ENCODE data around the gene PMS1. TPM values are rescaled to one million over a fixed set of nuclear protein-coding genes. Genes with fewer than 3 reads are reported as not detected.

PMS1 gene
- 25.8 and 26.7 TPM in 2 replicates for total RNA-seq

DNA sequence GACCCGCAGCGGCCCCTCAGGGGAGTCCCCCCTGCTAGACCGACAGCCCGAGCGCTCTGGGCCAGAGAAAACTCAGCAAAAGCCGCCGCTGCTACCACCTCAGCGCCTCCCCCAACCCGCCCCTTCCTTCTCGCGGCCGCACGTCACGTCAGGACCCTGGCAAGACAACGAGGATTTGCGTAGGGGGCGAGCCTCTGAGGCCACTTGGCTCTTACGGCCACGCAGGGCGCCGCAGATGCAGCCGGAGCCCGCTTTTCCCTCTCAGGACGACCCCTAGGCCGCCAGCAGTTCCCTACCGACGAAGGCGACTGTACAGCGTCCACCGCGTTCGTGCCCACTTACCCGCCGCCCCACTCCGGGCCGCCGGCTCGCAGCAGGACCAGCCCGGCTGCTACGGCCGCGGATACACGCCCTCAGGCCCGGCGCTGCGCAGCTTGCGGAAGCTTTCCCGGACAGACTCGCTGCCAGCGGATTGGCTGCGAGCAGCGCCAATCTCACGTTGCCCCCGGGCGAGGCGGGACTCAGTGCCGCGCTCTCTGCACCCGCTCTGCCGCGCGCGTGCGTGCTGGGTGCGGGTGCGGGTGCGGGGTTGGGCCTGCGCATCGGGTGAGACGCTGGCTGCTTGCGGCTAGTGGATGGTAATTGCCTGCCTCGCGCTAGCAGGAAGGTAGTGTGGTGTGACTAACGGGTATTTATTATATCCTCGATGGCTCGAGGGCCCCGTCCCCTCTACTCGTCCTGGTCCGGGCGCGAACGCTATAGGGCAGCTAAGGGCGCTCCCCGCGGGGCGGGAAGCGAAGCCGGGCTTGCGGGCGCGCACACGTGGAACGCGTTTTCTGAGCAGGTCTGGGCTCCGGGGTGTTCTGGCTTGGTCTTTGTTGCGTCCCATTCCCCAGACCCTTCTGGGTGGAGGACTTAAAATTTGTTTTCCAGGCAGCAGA lies at the start of gene PMS1, which contains the start of gene ORMDL1:
TSS of gene PMS1 (plus strand) at position 524 of the 941 bp plus-strand sequence. CDS start 7,360 bp downstream, outside the sequence.
TSS of gene ORMDL1 (minus strand) at position 413 of the 941 bp plus-strand sequence. CDS start 1,744 bp downstream, outside the sequence.

DNA sequence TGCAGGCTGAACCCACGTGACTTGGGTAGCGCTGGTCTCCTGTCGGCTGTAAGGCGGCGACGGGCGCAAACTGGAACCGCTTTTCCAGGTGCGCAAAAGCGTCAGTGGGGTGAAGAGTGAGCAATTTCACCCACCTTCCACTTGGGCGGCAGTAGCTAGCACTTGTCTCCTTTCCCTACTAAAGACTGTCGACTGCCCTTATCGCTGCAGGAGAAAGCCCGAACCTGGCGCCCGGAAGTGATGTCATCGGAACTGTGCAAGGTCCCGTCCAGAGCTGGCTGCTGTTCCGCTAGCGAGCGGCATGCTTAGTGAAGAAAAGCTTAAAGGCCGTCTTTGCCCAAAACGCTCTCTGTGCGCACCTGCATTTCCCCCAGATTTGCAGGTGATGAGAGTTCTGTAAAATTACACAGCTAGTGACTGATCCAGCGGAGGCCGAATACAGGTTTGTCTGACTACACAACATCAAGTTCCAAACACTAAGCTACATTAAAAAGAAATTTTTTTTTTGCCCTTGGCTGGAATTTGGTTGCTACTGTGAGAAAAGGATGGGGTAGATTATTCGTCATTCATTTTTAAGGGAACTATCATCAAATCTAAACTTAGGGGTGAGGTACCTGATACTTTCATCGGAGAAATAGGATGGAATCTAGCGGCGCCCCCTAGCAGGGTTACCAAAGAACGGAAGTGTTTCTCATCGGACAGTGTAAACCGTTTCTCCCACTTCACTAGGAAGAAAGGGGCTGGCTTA lies 21.5 kb upstream of the PMS1 start, which contains the start of gene OSGEPL1:
TSS of gene OSGEPL1 (minus strand) at position 242 of the 748 bp plus-strand sequence. CDS start 1,152 bp downstream, outside the sequence.

Other genes starting within 250 kb of the PMS1 start
- 26.4 and 44.4 TPM in 2 replicates for gene SLC40A1, start 203.7 kb upstream of the PMS1 start, total RNA-seq
- gene ASNSD1, start 123.0 kb upstream of the PMS1 start, total RNA-seq = 51.6 and 63.5 TPM in 2 replicates
- gene ANKAR, start 109.8 kb upstream of the PMS1 start, total RNA-seq = 7.9 and 10.5 TPM in 2 replicates
- gene OSGEPL1, start 21.7 kb upstream of the PMS1 start, total RNA-seq = 6.9 and 7.6 TPM in 2 replicates
- 41.5 and 50.2 TPM in 2 replicates for gene ORMDL1, start 111 bp upstream of the PMS1 start, total RNA-seq

All from vein endothelial cell (primary cell).